H9 (cell line): ENCODE data around the gene LAMA5. TPM values are rescaled to one million over a fixed set of nuclear protein-coding genes. Genes with fewer than 3 reads are reported as not detected.

Experiments used
- DNase-seq: peaks from one replicate; pipeline ENCODE4 v3.0.0-alpha.2; 2017
- H2AFZ ChIP-seq: one replicate; pipeline ENCODE4 v1.6.1; 2013; ENCODE audit warnings: mild to moderate bottlenecking, low read length, control low read depth, moderate library complexity
- H2AK5ac ChIP-seq: 2 replicates; pipeline ENCODE4 v1.6.1; 2013; ENCODE audit warnings: low read length, control low read depth, mixed read lengths; ENCODE audit not compliant: insufficient read length
- H2BK120ac ChIP-seq: one replicate; pipeline ENCODE4 v1.6.1; 2013; ENCODE audit warnings: low read depth, mild to moderate bottlenecking, low read length, control low read depth, inconsistent platforms; ENCODE audit not compliant: poor library complexity, severe bottlenecking
- H2BK12ac ChIP-seq: 2 replicates; pipeline ENCODE4 v1.6.1; 2013; ENCODE audit warnings: low read length, control low read depth, mixed read lengths, low read depth; ENCODE audit not compliant: insufficient read length
- H2BK15ac ChIP-seq: 2 replicates; pipeline ENCODE4 v1.6.1; 2013; ENCODE audit warnings: low read depth, low read length, control low read depth
- H2BK20ac ChIP-seq: one replicate; pipeline ENCODE4 v1.6.1; 2013; ENCODE audit warnings: low read depth, mild to moderate bottlenecking, low read length, control low read depth, inconsistent platforms; ENCODE audit not compliant: poor library complexity, severe bottlenecking
- H2BK5ac ChIP-seq: 2 replicates; pipeline ENCODE4 v1.6.1; 2013; ENCODE audit warnings: low read length, control low read depth, mixed read lengths; ENCODE audit not compliant: insufficient read length
- H3K14ac ChIP-seq: 2 replicates; pipeline ENCODE4 v1.6.1; 2013; ENCODE audit warnings: low read length, control low read depth; ENCODE audit not compliant: insufficient read depth
- H3K18ac ChIP-seq: 2 replicates; pipeline ENCODE4 v1.6.1; 2013; ENCODE audit warnings: low read depth, mild to moderate bottlenecking, mixed read lengths, low read length, control low read depth; ENCODE audit not compliant: insufficient read length
- H3K23ac ChIP-seq: 2 replicates; pipeline ENCODE4 v1.6.1; 2013; ENCODE audit warnings: low read length, control low read depth, mixed read lengths, low read depth; ENCODE audit not compliant: insufficient read length
- H3K23me2 ChIP-seq: 2 replicates; pipeline ENCODE4 v1.6.1; 2013; ENCODE audit warnings: low read depth, mild to moderate bottlenecking, mixed read lengths, low read length, control low read depth; ENCODE audit not compliant: insufficient read length, poor library complexity, severe bottlenecking
- H3K27ac ChIP-seq: 2 replicates; pipeline ENCODE4 v1.5.1; 2013; ENCODE audit warnings: low read length, control low read depth, mixed read lengths, low read depth; ENCODE audit not compliant: insufficient read length
- H3K27me3 ChIP-seq: 2 replicates; pipeline ENCODE4 v1.6.1; 2013; ENCODE audit warnings: low read length, control low read depth, inconsistent platforms; ENCODE audit not compliant: insufficient read depth
- H3K4ac ChIP-seq: 2 replicates; pipeline ENCODE4 v1.6.1; 2013; ENCODE audit warnings: low read depth, mild to moderate bottlenecking, control low read depth, inconsistent platforms, low read length, moderate library complexity
- H3K4me1 ChIP-seq: 2 replicates; pipeline ENCODE4 v1.6.1; 2013; ENCODE audit warnings: low read length, control low read depth, inconsistent platforms; ENCODE audit not compliant: insufficient read depth
- H3K4me2 ChIP-seq: 2 replicates; pipeline ENCODE4 v1.6.1; 2013; ENCODE audit warnings: low read length, control low read depth, mixed read lengths; ENCODE audit not compliant: insufficient read length, insufficient read depth
- H3K56ac ChIP-seq: 2 replicates; pipeline ENCODE4 v1.6.1; 2013; ENCODE audit warnings: low read depth, mild to moderate bottlenecking, mixed read lengths, low read length, control low read depth; ENCODE audit not compliant: insufficient read length
- H3K79me1 ChIP-seq: 2 replicates; pipeline ENCODE4 v1.6.1; 2013; ENCODE audit warnings: low read depth, mild to moderate bottlenecking, moderate library complexity, low read length, control low read depth, inconsistent platforms; ENCODE audit not compliant: insufficient read depth, poor library complexity, severe bottlenecking
- H3K79me2 ChIP-seq: 2 replicates; pipeline ENCODE4 v1.6.1; 2013; ENCODE audit warnings: low read length, control low read depth, inconsistent platforms; ENCODE audit not compliant: insufficient read depth
- H3K9ac ChIP-seq: 2 replicates; pipeline ENCODE4 v1.6.1; 2013; ENCODE audit warnings: low read length, control low read depth, mixed read lengths; ENCODE audit not compliant: insufficient read length; ENCODE audit errors: extremely low read depth
- H3K9me3 ChIP-seq: one replicate; pipeline ENCODE4 v1.6.1; 2013; ENCODE audit warnings: low read depth, low read length, inconsistent platforms; ENCODE audit not compliant: control insufficient read depth
- H3T11ph ChIP-seq: one replicate; pipeline ENCODE4 v1.6.1; 2013; ENCODE audit warnings: mild to moderate bottlenecking, low read length, control low read depth, inconsistent platforms
- H4K20me1 ChIP-seq: one replicate; pipeline ENCODE4 v1.6.1; 2013; ENCODE audit not compliant: control insufficient read depth, insufficient read length, insufficient read depth
- H4K5ac ChIP-seq: 2 replicates; pipeline ENCODE4 v1.6.1; 2013; ENCODE audit warnings: low read depth, mild to moderate bottlenecking, mixed read lengths, low read length, control low read depth; ENCODE audit not compliant: insufficient read length
- H4K8ac ChIP-seq: replicated peaks from 2 replicates; pipeline ENCODE4 v1.6.1; 2013; ENCODE audit warnings: low read length, control low read depth, mixed read lengths, low read depth; ENCODE audit not compliant: insufficient read length
- H4K91ac ChIP-seq: 2 replicates; pipeline ENCODE4 v1.6.1; 2013; ENCODE audit warnings: low read depth, mild to moderate bottlenecking, moderate library complexity, mixed read lengths, low read length, control low read depth; ENCODE audit not compliant: insufficient read length
- H3K27ac Mint-ChIP-seq, 3 experiments: 2 replicates in 2 of 3; 3 replicates in 1 of 3; pipeline ENCODE4 v1.8.0; 2020 to 2021; ENCODE audit warnings: mixed read lengths in 3 of 3, mild to moderate bottlenecking in 1 of 3, moderate library complexity in 1 of 3
- H3K27me3 Mint-ChIP-seq: 2 replicates; pipeline ENCODE4 v1.8.0; 2021; ENCODE audit warnings: low read depth, mild to moderate bottlenecking, moderate library complexity, mixed read lengths
- H3K36me3 Mint-ChIP-seq, 3 experiments: 2 replicates in 2 of 3; 3 replicates in 1 of 3; pipeline ENCODE4 v1.8.0; 2020 to 2021; ENCODE audit warnings: low read depth in 3 of 3, mixed read lengths in 3 of 3; ENCODE audit not compliant: insufficient read depth in 1 of 3
- H3K4me1 Mint-ChIP-seq, 2 experiments: 2 replicates each; pipeline ENCODE4 v1.8.0; 2020; ENCODE audit warnings: mixed read lengths in 2 of 2
- H3K4me3 Mint-ChIP-seq, 2 experiments: 2 replicates in 1 of 2; 3 replicates in 1 of 2; pipeline ENCODE4 v1.8.0; 2020 to 2021; ENCODE audit warnings: mild to moderate bottlenecking in 2 of 2, mixed read lengths in 2 of 2, moderate library complexity in 1 of 2
- H3K9me3 Mint-ChIP-seq, 2 experiments: 2 replicates in 1 of 2; 3 replicates in 1 of 2; pipeline ENCODE4 v1.8.0; 2020; ENCODE audit warnings: mild to moderate bottlenecking in 2 of 2, mixed read lengths in 2 of 2, moderate library complexity in 1 of 2
- CTCF ChIP-seq: fragments of 200-600 bp; sonication (generic); conservative IDR thresholded peaks from 3 replicates; pipeline ENCODE4 v1.8.0; 2021; ENCODE audit warnings: antibody characterized with exemption, mild to moderate bottlenecking
- WGBS: extraction: QIAGEN DNeasy Blood & Tissue Kit; methylation state at CpG from one replicate; pipeline ENCODE4 v1.1.7; 2013; ENCODE audit warnings: missing lambda C conversion rate, low lambda C conversion rate, mixed read lengths; ENCODE audit not compliant: insufficient read length; ENCODE audit errors: extremely low coverage; 5-methylcytosine and 5-hydroxymethylcytosine counted together
- total RNA-seq: library from RNA; stranded (reverse); gene quantifications from 2 replicates; pipeline ENCODE4 v1.2.1, GENCODE V29; 2021

Gene LAMA5
- total RNA-seq, 1 experiment from 2014 or later: 200 TPM

DNA sequence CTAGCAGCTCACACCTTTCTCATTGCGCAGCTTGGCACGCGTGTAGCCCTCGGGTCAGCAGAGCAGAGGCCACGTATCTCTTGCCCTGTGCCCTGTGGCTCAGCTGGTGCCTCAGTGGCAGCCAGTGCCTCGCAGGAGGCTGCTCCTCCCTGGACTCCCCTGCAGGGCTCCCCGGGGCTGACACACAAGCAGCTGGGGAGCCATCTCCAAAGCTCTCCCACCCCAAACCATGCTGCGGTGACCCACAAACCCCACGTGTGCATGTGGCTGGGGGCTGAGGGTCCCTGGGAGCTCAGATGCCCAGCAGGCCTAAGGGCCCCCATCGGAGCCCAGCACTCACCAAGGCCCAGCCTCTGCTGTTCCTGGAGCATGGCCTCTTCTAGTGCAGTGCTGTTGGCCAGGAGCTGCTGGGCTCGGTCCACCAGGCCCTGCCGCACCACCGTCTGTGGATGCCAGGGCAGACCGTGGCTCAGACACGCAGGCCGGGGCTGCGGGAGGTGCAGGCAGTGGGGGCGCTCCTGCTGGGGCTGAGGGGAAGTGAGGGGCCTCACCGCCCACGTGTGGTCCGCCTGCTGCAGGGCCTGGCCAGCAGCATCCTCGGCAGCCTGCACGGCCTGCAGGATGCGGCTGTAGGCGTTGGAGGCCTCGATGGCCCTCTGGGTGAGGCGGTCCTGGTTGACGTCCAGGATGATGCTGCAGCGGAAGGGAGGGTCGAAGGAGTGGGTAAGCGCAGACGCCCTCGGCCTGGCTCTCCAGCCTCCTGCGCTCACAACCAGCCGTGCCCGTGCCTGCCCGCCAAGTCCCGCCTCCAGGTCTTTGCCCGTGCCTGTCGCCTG, 50.6 kb downstream of the LAMA5 start:
- no peak overlapping the region for H3K27ac ChIP-seq
- H3K4me1 ChIP-seq: no peaks in the 10 kb centered on the region
- Mint-ChIP-seq H3K36me3 (peaks cover 29 to 78% (median 68%) of the 10 kb centered on the region in 3 experiments), H3K4me3 (no peak overlapping the region; a peak in 1 of 5 replicates), H3K27me3 (no peaks in the 10 kb centered on the region), H3K9me3 (peaks cover 3 to 23% of the 10 kb centered on the region in 2 experiments; a peak in 3 of 5 replicates), H3K27ac (no peak overlapping the region), H3K4me1 (no peaks in the 10 kb centered on the region)
- no peak for DNase-seq
- no peak overlapping the region for H3K23ac ChIP-seq
- no peak overlapping the region for H2BK5ac ChIP-seq
- H3K79me1 ChIP-seq: no peaks in the 10 kb centered on the region
- no peak overlapping the region for H2BK15ac ChIP-seq
- no peak overlapping the region for H4K5ac ChIP-seq
- no peak overlapping the region for H2BK20ac ChIP-seq
- no CpG with 5 or more reads among the region's 40 CpGs for WGBS
- H4K20me1 ChIP-seq: no peaks in the 10 kb centered on the region
- H2BK12ac ChIP-seq: no peak overlapping the region
- no peak overlapping the region for H3K18ac ChIP-seq
- no peak overlapping the region for H3T11ph ChIP-seq
- H3K27me3 ChIP-seq: no peaks in the 10 kb centered on the region
- H3K14ac ChIP-seq: no peak overlapping the region
- H2AK5ac ChIP-seq: no peak overlapping the region
- TF ChIP-seq CTCF: no peak
- no peaks in the 10 kb centered on the region for H3K79me2 ChIP-seq
- H3K23me2 ChIP-seq: no peaks in the 10 kb centered on the region
- H3K9me3 ChIP-seq: no peaks in the 10 kb centered on the region
- no peak overlapping the region for H2BK120ac ChIP-seq
- H3K4ac ChIP-seq: no peak overlapping the region
- H4K8ac ChIP-seq: no peak overlapping the region
- no peak overlapping the region for H3K56ac ChIP-seq
- no peak overlapping the region for H4K91ac ChIP-seq
- H3K9ac ChIP-seq: no peak overlapping the region
- H3K4me2 ChIP-seq: no peak overlapping the region
- H2AFZ ChIP-seq: no peak overlapping the region
